Measurements from ENCODE around the gene PFN1. TPM values are rescaled to one million over a fixed set of nuclear protein-coding genes. Genes with fewer than 3 reads are reported as not detected.

The PFN1 gene
- total RNA-seq, 4 donors from 2014 or later, result 244 to 584 (median 435) TPM

- TF ChIP-seq, protein P1, sequence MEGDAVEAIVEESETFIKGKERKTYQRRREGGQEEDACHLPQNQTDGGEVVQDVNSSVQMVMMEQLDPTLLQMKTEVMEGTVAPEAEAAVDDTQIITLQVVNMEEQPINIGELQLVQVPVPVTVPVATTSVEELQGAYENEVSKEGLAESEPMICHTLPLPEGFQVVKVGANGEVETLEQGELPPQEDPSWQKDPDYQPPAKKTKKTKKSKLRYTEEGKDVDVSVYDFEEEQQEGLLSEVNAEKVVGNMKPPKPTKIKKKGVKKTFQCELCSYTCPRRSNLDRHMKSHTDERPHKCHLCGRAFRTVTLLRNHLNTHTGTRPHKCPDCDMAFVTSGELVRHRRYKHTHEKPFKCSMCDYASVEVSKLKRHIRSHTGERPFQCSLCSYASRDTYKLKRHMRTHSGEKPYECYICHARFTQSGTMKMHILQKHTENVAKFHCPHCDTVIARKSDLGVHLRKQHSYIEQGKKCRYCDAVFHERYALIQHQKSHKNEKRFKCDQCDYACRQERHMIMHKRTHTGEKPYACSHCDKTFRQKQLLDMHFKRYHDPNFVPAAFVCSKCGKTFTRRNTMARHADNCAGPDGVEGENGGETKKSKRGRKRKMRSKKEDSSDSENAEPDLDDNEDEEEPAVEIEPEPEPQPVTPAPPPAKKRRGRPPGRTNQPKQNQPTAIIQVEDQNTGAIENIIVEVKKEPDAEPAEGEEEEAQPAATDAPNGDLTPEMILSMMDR (IDR thresholded peaks at IDR 0.05; ENCODE audit: low read depth), result no peak
Measured at GRCh38 chr17:4938688-4939545, 9.4 kb downstream of the PFN1 start.

DNA sequence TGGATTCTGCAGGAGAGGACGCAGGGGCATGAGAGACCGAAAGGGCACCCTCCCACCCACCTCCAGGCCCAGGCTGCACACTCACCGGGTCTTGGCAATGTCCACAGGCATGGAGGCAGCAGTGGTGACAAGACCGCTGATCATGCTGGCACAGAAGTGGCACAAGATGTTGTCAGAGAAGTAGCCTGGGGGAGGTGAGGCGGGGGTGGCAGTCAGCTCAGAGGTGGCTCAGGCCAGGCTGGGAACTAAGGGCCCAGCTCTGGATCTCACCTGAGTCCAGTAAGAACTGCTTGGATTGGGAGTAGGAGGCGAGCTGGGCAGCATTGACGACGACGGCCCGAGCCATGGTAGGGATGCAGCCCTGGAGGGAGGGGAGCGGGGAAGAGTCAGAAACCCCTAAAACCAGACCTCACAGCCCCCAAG lies 10.2 kb downstream of the PFN1 start:
- TF ChIP-seq, protein P1 (IDR thresholded peaks at IDR 0.05; ENCODE audit: low read depth), result no peak

GRCh38 chr17:4937553-4937952 lies 10.8 kb downstream of the PFN1 start:
- TF ChIP-seq, protein P1 (IDR thresholded peaks at IDR 0.05; ENCODE audit: low read depth), result no peak

DNA sequence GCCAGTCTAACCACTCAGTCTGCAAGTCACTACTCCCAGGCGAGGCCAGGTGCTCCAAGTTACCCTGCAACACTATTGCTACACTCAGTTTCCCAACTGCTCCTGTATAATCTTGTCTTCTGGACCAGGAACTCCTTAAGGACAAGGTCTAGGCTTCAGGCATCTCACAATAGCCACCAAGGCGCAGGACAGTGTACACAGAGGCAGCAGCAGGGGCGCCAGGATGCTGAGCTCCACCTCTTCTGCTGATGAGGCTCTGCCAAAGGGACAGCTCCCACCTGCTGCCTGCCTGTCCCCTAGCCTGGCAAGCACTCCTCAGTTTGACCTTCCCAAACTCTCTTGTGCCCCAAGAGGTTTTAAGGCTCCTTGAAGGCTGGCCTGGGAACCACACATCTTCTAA lies 11.9 kb downstream of the PFN1 start:
- TF ChIP-seq, protein P1 (IDR thresholded peaks at IDR 0.05; ENCODE audit: low read depth), result no peak

DNA sequence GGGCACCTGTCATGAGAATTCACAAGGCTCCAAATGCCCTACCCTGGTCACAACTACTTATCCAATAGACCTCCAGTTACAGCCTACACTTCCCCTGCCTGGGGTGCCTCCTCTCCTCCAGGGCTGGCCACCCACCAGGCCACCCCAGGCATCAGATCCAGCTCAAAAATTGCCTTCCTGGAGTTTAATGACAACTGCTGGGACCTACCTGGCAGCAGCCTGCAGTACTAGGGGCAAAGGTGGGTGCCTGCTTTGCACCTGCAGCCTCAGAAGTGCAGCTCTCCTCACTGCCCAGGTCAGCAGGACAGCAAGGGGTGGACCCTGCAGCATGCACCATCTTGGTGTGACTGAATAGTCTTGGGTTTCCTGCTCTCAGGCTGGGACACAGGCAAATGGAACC lies 12.7 kb downstream of the PFN1 start:
- TF ChIP-seq, protein P1 (IDR thresholded peaks at IDR 0.05; ENCODE audit: low read depth), result no peak

DNA sequence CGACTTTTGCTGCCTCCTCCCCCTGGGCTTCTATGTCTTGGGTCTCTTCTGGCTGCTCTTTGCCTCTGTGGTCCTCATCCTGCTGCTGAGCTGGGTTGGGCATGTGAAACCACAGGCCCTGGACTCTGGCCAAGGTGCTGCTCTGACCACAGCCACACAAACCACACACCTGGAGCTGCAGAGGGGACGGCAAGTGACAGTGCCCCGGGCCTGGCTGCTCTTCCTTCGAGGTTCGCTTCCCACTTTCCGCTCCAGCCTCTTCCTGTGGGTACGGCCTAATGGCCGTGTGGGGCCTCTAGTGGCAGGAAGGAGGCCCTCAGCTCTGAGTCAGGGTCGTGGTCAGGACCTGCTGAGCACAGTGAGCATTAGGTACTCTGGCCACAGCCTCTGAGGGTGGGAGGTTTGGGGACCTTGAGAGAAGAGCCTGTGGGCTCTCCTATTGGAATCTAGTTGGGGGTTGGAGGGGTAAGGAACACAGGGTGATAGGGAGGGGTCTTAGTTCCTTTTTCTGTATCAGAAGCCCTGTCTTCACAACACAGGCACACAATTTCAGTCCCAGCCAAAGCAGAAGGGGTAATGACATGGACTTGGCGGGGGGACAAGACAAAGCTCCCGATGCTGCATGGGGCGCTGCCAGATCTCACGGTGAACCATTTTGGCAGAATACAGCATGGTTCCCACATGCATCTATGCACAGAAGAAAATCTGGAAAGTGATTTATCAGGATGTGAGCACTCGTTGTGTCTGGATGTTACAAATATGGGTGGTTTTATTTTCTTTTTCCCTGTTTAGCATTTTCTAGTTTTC lies 14.0 kb downstream of the PFN1 start:
- TF ChIP-seq, protein P1 (IDR thresholded peaks at IDR 0.05; ENCODE audit: low read depth), result no peak

DNA sequence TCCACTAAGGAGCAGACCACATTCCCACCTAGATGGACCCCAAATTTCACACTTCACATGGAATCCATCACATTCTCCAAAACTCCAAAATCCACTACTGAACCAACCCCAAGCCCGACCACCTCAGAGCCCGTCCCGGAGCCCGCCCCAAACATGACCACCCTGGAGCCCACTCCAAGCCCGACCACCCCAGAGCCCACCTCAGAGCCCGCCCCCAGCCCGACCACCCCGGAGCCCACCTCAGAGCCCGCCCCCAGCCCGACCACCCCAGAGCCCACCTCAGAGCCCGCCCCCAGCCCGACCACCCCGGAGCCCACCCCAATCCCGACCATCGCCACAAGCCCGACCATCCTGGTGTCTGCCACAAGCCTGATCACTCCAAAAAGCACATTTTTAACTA lies 14.7 kb downstream of the PFN1 start:
- TF ChIP-seq, protein P1 (IDR thresholded peaks at IDR 0.05; ENCODE audit: low read depth), result no peak
